ENCODE measurements around the gene SMC2.

SMC2 gene

DNA sequence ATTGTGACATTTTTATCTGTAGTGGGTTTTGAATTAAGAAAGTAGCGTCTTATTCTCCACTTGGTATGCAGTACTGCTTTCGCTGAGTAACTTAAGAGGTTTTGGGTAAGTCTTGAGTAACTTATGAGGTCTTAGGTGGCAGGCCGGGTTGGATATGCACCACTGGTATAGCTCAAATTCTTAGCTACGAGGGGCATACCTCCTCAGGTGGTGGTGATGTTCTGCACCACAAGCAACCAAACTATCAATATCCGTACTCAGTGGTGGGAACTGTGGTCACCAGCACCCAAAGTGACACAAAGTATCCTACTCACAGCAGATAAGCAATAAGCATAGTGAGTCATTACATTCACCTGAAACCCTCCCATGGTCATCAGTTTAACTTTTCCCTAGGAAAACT lies 13.7 kb downstream of the SMC2 start:
- DNase-seq (ENCODE audit: low spot score) = no peak

DNA sequence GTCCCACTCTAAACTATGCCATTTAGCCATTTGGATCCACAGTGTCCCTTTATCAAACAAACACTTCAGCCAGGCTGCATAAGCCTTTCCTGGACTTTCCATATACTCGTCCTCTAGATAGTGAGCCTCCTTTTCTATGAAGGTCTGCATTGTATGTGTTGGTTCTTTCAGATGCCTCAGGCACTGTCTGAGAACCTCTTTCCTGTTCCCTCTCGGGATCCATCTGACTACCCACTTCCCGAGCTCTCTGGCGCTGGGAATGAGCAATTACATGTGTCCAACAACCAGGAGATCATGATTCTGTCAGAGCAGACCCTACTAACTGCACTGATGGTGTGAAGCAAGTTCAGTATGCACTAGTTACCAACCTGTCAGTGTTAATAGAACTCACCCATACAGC lies 14.2 kb downstream of the SMC2 start:
- DNase-seq (ENCODE audit: low spot score) = no peak

DNA sequence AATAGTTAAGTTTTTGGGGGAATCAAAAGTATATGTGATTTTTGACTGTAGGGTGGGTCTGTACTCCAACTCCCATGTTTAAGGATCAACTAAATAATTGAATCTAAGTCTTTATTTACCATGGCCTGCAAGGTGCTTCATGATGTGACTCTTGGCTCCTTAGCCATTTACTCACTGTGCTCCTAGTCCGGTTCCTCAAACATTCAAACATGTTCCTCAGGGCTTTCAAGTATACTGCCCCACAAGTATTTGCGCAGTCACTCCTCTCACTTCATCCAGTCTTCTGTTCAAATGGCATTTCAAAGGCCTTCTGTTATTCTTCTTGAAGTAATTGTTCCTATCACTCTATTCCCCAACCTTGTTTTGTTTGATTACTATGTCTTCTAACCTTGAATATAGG lies 16.4 kb downstream of the SMC2 start:
- DNase-seq (ENCODE audit: low spot score) = no peak

DNA sequence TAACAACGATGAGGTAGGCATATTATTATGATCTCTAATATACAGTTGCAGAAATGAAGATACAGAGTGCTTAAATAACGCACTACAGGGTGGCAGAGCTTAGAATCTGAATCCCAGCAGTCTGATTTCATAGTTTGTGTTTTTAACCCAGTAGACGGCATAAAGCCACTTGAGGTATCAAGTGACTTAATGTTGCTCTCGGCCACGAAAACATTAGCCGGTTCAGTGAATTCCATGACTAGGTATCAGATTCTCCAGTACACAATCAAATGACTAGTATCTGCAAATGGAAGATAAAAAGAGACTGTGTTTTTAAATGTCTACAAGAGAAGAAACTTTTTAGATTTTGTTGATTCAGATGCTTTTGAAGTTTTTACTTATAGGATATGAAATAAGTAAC lies 24.8 kb downstream of the SMC2 start:
- no peak for DNase-seq (ENCODE audit: low spot score)

DNA sequence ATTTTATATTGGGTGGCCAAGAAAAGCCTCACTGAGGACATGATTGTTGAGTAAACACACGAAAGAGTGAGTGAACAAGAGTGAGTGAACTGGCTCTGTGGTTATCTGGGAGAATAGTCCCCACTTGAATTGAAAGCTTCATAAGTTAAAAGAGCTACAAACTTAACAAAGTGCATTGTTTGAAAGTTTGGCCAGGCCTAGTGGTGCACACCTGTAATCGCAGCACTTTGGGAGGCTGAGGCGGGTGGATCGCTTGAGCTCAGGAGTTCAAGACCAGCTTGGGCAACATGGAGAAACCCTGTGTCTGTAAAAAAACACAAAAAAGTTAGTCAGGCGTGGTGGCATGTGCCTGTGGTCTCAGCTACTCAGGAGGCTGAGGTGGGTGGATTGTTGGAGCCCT lies 26.9 kb downstream of the SMC2 start:
- no peak for DNase-seq (ENCODE audit: low spot score)

DNA sequence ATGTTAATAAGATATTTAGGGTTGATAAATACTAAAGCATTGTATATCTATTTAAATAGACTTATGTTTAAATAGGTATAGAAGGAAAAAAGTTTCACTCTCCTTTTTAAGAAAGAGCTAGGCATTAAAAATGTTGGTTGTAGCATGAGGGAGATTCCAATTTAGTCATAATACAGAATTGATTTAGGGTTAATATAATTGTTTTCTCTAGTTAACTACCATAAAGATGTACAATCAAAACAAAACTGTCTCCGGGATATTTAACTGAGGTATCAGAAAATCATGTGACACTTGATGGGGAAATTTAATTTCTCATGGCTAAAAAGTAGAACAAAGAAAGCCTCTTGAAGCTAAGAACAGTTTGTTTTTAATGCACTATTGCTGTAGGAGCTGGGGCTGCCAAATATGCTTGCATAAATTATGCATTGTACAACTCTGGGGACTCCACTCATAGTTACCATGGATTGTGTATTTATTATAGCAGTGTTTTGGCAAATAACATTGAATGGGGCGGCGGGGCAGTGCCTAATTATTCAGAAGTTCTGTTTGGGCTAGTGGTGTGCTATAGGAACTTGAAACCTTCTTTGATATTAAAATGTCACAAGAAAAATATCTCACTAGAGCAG lies 44.2 kb downstream of the SMC2 start:
- no peak for DNase-seq (ENCODE audit: low spot score)

DNA sequence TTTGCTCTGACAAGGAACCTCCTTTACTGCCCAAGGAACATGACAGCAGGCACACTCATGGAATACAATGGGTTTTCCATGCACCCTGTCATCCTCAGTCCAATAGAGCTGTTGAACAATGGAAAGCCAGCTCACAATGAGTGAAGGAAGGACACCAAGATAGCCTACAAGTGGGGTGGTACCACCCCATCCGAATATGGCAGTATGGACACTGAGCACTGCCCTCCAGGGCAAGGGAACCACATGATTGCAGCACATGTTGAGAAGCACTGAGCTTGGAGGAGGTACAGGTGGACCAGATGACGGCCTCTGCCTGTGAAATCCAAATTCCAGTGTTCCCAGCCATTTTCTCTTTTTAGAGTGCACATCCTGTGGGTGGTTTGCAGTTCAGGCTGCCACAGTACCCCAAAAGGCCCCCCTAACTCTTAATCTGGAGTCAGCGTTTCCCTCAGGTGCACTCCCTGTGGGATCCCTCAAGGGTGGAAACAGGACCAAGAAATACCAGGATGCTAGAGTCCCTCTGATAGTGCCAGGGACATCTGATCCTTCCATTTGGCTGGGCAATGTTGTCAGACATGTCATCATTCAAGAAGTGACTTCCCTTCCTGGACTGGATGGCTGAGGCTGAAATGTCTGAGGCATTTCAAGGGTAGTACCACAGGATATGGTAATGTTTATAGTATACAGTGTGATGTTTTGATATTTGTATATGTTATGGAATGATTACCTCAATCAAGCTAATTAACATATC lies 48.9 kb downstream of the SMC2 start:
- DNase-seq (ENCODE audit: low spot score) = no peak

DNA sequence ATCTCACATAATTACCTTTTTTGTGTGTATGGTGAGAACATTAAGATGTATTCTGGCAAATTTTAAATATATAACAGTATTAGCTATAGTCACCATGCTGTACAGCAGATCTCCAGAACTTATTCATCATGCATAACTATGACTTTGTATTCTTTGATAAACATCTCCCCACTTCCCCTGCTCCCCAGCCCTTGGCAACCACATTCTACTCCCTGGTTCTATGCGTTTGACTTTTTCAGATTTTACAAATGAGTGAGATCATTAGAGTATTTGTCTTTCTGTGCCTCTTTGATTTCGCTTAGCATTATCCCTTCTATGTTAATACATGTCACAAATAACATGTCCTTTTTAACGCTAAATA lies 49.4 kb downstream of the SMC2 start:
- no peak for DNase-seq (ENCODE audit: low spot score)

DNA sequence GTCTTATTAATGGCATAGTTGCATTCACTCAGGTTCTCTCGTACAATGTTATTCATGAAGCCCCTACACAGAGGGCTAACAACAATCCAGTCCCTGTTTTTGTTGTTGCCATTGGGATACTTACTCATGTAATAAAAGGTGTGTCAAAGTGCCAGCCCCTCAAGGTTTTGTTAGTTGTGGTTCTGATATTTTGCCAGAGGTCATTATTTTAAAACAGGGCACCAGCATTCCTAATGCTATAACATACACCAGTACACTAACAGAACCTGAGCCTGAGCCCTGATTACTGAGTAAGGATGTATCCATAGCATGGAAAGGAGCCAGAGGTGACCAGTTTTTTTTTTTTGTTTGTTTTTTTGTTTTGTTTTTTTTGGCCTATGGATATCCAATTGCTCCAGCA lies 50.2 kb downstream of the SMC2 start:
- DNase-seq (ENCODE audit: low spot score) = peak; percentile 16

DNA sequence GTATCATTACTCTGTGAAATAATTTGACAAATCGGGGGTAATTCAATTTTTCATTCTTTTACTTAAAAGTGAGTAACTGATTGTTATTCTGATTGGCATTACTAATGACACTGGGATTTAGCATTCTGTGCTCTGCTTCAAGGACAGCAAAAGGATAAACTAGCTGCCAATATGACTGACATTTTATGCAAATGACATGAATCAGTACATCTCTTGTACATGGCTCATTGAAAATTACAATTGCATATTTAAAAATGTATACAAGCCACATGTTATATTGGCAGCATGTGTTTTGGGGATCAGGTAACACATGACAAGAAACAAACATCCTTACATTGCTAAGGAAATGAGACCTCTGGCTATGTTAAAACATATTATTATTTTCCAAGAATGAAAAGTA lies 79.0 kb downstream of the SMC2 start:
- no peak for DNase-seq (ENCODE audit: low spot score)

DNA sequence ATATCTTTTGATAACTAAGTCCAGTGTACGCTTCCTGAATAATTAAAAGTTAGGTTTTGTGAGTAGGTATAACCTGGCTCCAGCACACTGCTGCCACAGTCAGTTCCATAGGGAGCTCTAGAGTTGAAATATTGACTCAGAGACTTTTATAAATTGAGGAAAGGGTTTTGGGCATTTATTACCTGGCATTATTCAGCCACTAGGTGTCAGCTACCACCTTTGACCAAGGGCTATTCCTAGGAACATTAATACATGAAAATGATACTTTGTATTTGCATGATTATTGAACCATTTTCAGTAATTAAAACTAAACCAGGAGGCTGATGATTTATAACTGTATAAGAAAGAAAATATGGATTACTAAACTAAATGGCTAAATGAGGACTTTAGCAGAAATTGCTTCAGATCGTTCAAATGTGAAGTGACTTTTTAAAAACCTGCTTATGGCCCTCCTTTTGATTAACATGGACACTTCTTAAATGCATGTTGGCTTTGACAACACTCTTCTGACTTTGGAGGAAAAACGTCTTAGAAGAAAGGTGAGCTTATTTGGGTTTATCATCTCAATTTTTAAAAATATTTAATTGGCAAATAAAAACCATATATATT lies 83.0 kb downstream of the SMC2 start:
- DNase-seq (ENCODE audit: low spot score) = peak; percentile 46

DNA sequence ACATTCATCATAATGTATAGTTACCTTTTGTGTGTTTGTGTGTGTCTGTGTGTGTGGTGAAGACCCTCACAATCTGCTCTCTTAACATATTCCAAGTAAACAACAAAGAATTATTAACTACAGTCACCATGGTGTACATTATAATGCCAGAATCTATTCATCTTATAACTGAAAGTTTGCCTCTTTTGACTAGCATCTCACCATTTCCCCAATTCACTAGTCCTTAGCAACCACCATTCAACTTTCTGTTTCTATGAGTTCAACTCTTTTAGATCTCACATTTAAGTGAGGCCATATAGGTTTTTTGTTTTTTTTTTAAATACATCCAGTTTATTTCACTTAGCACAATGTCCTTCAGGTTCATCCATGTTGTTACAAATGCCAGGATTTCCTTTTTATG lies 83.6 kb downstream of the SMC2 start:
- no peak for DNase-seq (ENCODE audit: low spot score)
